Inferior parietal cortex (tissue), 1 donor: ENCODE measurements around the gene UBXN10.

Experiments used
- DNase-seq: peaks from one replicate; pipeline ENCODE4 v3.0.0-alpha.2; 2016; ENCODE audit errors: extremely low spot score

UBXN10 gene

GRCh38 chr1:20234788-20235535 is 49.1 kb downstream of the UBXN10 start:
- DNase-seq: no peak

GRCh38 chr1:20237646-20238045 is 51.8 kb downstream of the UBXN10 start:
- DNase-seq: no peak

- DNase-seq: no peak
Measured at GRCh38 chr1:20240012-20240411, 54.1 kb downstream of the UBXN10 start.

- DNase-seq: no peak
Measured at GRCh38 chr1:20242890-20243479, 57.1 kb downstream of the UBXN10 start.
